DND-41 (cell line): ENCODE data around the gene ZFP57.
"Not testable (repeated sequence)": the region's sequence is repeated elsewhere in the genome, so short reads cannot be mapped to it uniquely, and the experiment has no call there.

Experiments used
- ATAC-seq: fragments of 200-7000 bp; cut with Tn5 transposase; 3 replicates; pipeline ENCODE4 v1.9.1; 2021; ENCODE audit warnings: low read depth; ENCODE audit not compliant: insufficient read depth
- DNase-seq: peaks from one replicate; pipeline ENCODE4 v3.0.0-alpha.2; 2020
- H2AFZ ChIP-seq: 2 replicates; pipeline ENCODE4 v1.6.0; 2012; ENCODE audit warnings: low read depth, low read length
- H3K27ac ChIP-seq: 2 replicates; pipeline ENCODE4 v1.5.1; 2012; ENCODE audit warnings: low read length, inconsistent platforms
- H3K27me3 ChIP-seq: fragments of 200-600 bp; sonication (generic); 2 replicates; pipeline ENCODE4 v1.6.0; 2012; ENCODE audit warnings: low read length, mild to moderate bottlenecking, inconsistent platforms; ENCODE audit not compliant: insufficient read depth, poor library complexity
- H3K36me3 ChIP-seq: 2 replicates; pipeline ENCODE4 v1.5.1; 2012; ENCODE audit warnings: low read length, inconsistent platforms; ENCODE audit not compliant: insufficient read depth
- H3K4me1 ChIP-seq: 2 replicates; pipeline ENCODE4 v1.5.1; 2012; ENCODE audit warnings: mild to moderate bottlenecking, low read length; ENCODE audit not compliant: insufficient read depth
- H3K4me2 ChIP-seq: 2 replicates; pipeline ENCODE4 v1.6.0; 2012; ENCODE audit warnings: mild to moderate bottlenecking, moderate library complexity, low read length, inconsistent platforms; ENCODE audit not compliant: insufficient read depth
- H3K4me3 ChIP-seq, 2 experiments: fragments of 200-600 bp in 1 of 2; shearing (Covaris generic) in 1 of 2; 2 replicates each; pipeline ENCODE4 v1.5.1; 2012 to 2016; ENCODE audit warnings: inconsistent platforms in 2 of 2, low read length in 2 of 2, mild to moderate bottlenecking in 2 of 2, low read depth in 1 of 2, moderate library complexity in 1 of 2
- H3K79me2 ChIP-seq: 2 replicates; pipeline ENCODE4 v1.6.0; 2012; ENCODE audit warnings: low read length, inconsistent platforms; ENCODE audit not compliant: insufficient read depth
- H3K9ac ChIP-seq: 2 replicates; pipeline ENCODE4 v1.6.0; 2012; ENCODE audit warnings: low read depth, mild to moderate bottlenecking, inconsistent platforms, low read length, moderate library complexity
- H3K9me3 ChIP-seq: 2 replicates; pipeline ENCODE4 v1.5.1; 2012; ENCODE audit warnings: low read length, moderate library complexity, mild to moderate bottlenecking, inconsistent platforms; ENCODE audit not compliant: insufficient read depth, severe bottlenecking
- H4K20me1 ChIP-seq: 2 replicates; pipeline ENCODE4 v1.6.0; 2012; ENCODE audit warnings: low read length; ENCODE audit not compliant: insufficient read depth
- CTCF ChIP-seq: IDR thresholded peaks from 2 replicates; pipeline ENCODE4 v1.5.1; 2012; ENCODE audit warnings: borderline replicate concordance, low read length, moderate library complexity, mild to moderate bottlenecking; ENCODE audit not compliant: poor library complexity, severe bottlenecking; ENCODE audit errors: extremely low read depth
- EZH2 ChIP-seq: IDR thresholded peaks from 3 replicates; pipeline ENCODE4 v1.6.1; 2012; ENCODE audit warnings: borderline replicate concordance, low read depth, mild to moderate bottlenecking, moderate library complexity, low read length, inconsistent platforms; ENCODE audit not compliant: severe bottlenecking

ZFP57 gene

GRCh38 chr6:29673161-29673560, 7.8 kb downstream of the ZFP57 start:
- no peak overlapping the region for H3K9ac ChIP-seq
- H3K36me3 ChIP-seq = no peaks in the 10 kb centered on the region
- H3K4me1 ChIP-seq = no peaks in the 10 kb centered on the region
- no peaks in the 10 kb centered on the region for H3K9me3 ChIP-seq
- no peak for DNase-seq
- peaks cover 5% of the 10 kb centered on the region for H3K27me3 ChIP-seq
- no peak overlapping the region for H3K4me2 ChIP-seq
- ATAC-seq = no peak
- no peaks in the 10 kb centered on the region for H4K20me1 ChIP-seq
- no peak for TF ChIP-seq CTCF
- no peak for TF ChIP-seq EZH2
- H3K4me3 ChIP-seq = no peak overlapping the region
- H2AFZ ChIP-seq = no peak overlapping the region
- H3K27ac ChIP-seq = no peak overlapping the region
- no peaks in the 10 kb centered on the region for H3K79me2 ChIP-seq

- not testable (repeated sequence) for H3K27ac ChIP-seq, H3K9ac ChIP-seq, H3K4me3 ChIP-seq, H2AFZ ChIP-seq, H4K20me1 ChIP-seq, DNase-seq, H3K4me2 ChIP-seq, H3K36me3 ChIP-seq, H3K9me3 ChIP-seq, H3K4me1 ChIP-seq, H3K27me3 ChIP-seq, ATAC-seq, H3K79me2 ChIP-seq
Observed at GRCh38 chr6:29672116-29672515, 8.8 kb downstream of the ZFP57 start.

- Histone ChIP-seq H3K4me2 (no peak overlapping the region), H3K27me3 (peaks cover 5% of the 10 kb centered on the region), H3K27ac (no peak overlapping the region), H3K9ac (no peak overlapping the region), H4K20me1 (no peaks in the 10 kb centered on the region), H3K36me3 (no peaks in the 10 kb centered on the region), H3K4me3 (no peak overlapping the region), H3K9me3 (no peaks in the 10 kb centered on the region), H2AFZ (no peak overlapping the region), H3K79me2 (no peaks in the 10 kb centered on the region), H3K4me1 (no peaks in the 10 kb centered on the region)
- DNase-seq (no peak), ATAC-seq (no peak)
- no peak for TF ChIP-seq CTCF
- no peak for TF ChIP-seq EZH2
Observed at GRCh38 chr6:29671026-29671425, 9.9 kb downstream of the ZFP57 start.

GRCh38 chr6:29667158-29667557, 13.8 kb downstream of the ZFP57 start:
- no peaks in the 10 kb centered on the region for H3K79me2 ChIP-seq
- no peak overlapping the region for H3K4me3 ChIP-seq
- H2AFZ ChIP-seq = no peak overlapping the region
- H3K27ac ChIP-seq = no peak overlapping the region
- no peak for TF ChIP-seq CTCF
- no peak for TF ChIP-seq EZH2
- H3K9me3 ChIP-seq = no peaks in the 10 kb centered on the region
- H3K36me3 ChIP-seq = no peaks in the 10 kb centered on the region
- no peaks in the 10 kb centered on the region for H4K20me1 ChIP-seq
- no peak overlapping the region for H3K9ac ChIP-seq
- H3K4me1 ChIP-seq = no peaks in the 10 kb centered on the region
- no peaks in the 10 kb centered on the region for H3K27me3 ChIP-seq
- DNase-seq (no peak), ATAC-seq (no peak)
- no peak overlapping the region for H3K4me2 ChIP-seq
